Endothelial cell (in vitro differentiated cells): ENCODE measurements around the gene DMD. TPM values are rescaled to one million over a fixed set of nuclear protein-coding genes. Genes with fewer than 3 reads are reported as not detected.

Experiments used
- DNase-seq: peaks from one replicate; pipeline ENCODE4 v3.0.0; 2021; ENCODE audit warnings: low spot score
- H3K27ac Mint-ChIP-seq: one replicate; pipeline ENCODE4 v1.8.0; 2021; ENCODE audit warnings: mixed read lengths, inconsistent platforms; ENCODE audit not compliant: unreplicated experiment
- H3K27me3 Mint-ChIP-seq: one replicate; pipeline ENCODE4 v1.8.0; 2021; ENCODE audit warnings: mild to moderate bottlenecking, moderate library complexity, mixed read lengths, inconsistent platforms; ENCODE audit not compliant: unreplicated experiment
- H3K36me3 Mint-ChIP-seq: one replicate; pipeline ENCODE4 v1.8.0; 2021; ENCODE audit warnings: mild to moderate bottlenecking, low read depth, mixed read lengths, inconsistent platforms; ENCODE audit not compliant: unreplicated experiment
- H3K4me1 Mint-ChIP-seq: one replicate; pipeline ENCODE4 v1.8.0; 2021; ENCODE audit warnings: mild to moderate bottlenecking, mixed read lengths, inconsistent platforms; ENCODE audit not compliant: unreplicated experiment
- H3K4me3 Mint-ChIP-seq: one replicate; pipeline ENCODE4 v1.8.0; 2021; ENCODE audit warnings: mild to moderate bottlenecking, mixed read lengths, inconsistent platforms; ENCODE audit not compliant: unreplicated experiment
- H3K9me3 Mint-ChIP-seq: one replicate; pipeline ENCODE4 v1.8.0; 2021; ENCODE audit warnings: mixed read lengths, inconsistent platforms; ENCODE audit not compliant: unreplicated experiment
- CTCF ChIP-seq: fragments of 200-600 bp; sonication (generic); IDR thresholded peaks from one replicate; pipeline ENCODE4 v1.5.0; 2021; ENCODE audit warnings: antibody characterized with exemption; ENCODE audit not compliant: unreplicated experiment
- total RNA-seq: library from RNA; stranded (reverse); fragmentation: NEBNext Ultra II Directional; extraction: Animal tissue kit (Norgen Biotek cat#: 25700); gene quantifications from one replicate; pipeline ENCODE4 v1.2.1, GENCODE V29; 2021; ENCODE audit not compliant: unreplicated experiment

The DMD gene
- total RNA-seq, 1 donor from 2014 or later = 5.5 TPM

- H3K27ac Mint-ChIP-seq = no peak overlapping the region
- H3K4me1 Mint-ChIP-seq = peaks cover 8% of the 10 kb centered on the region
- H3K27me3 Mint-ChIP-seq = no peaks in the 10 kb centered on the region
- DNase-seq = no peak
- no peak for TF ChIP-seq CTCF
- H3K9me3 Mint-ChIP-seq = no peaks in the 10 kb centered on the region
- no peaks in the 10 kb centered on the region for H3K36me3 Mint-ChIP-seq
- H3K4me3 Mint-ChIP-seq = no peak overlapping the region
These were observed 1200.4 kb downstream of the DMD start for GRCh38 chrX:32010948-32011347.

- DNase-seq = no peak
- no peak for TF ChIP-seq CTCF
- Mint-ChIP-seq H3K36me3 (no peaks in the 10 kb centered on the region), H3K9me3 (no peaks in the 10 kb centered on the region), H3K4me1 (peaks cover 8% of the 10 kb centered on the region), H3K4me3 (no peak overlapping the region), H3K27ac (no peak overlapping the region), H3K27me3 (no peaks in the 10 kb centered on the region)
These were observed 1201.1 kb downstream of the DMD start for GRCh38 chrX:32010212-32010611.

GRCh38 chrX:31993637-31994036 lies 1217.7 kb downstream of the DMD start:
- no peaks in the 10 kb centered on the region for H3K9me3 Mint-ChIP-seq
- no peaks in the 10 kb centered on the region for H3K36me3 Mint-ChIP-seq
- DNase-seq = no peak
- H3K27me3 Mint-ChIP-seq = no peaks in the 10 kb centered on the region
- no peaks in the 10 kb centered on the region for H3K4me1 Mint-ChIP-seq
- no peak overlapping the region for H3K4me3 Mint-ChIP-seq
- H3K27ac Mint-ChIP-seq = no peak overlapping the region
- TF ChIP-seq CTCF = no peak

GRCh38 chrX:31988975-31989374 lies 1222.4 kb downstream of the DMD start:
- Mint-ChIP-seq H3K9me3 (no peaks in the 10 kb centered on the region), H3K27ac (no peak overlapping the region), H3K4me3 (no peak overlapping the region), H3K36me3 (no peaks in the 10 kb centered on the region), H3K4me1 (no peaks in the 10 kb centered on the region), H3K27me3 (no peaks in the 10 kb centered on the region)
- no peak for TF ChIP-seq CTCF
- no peak for DNase-seq

GRCh38 chrX:31981546-31982062 lies 1229.7 kb downstream of the DMD start:
- H3K9me3 Mint-ChIP-seq = no peaks in the 10 kb centered on the region
- no peak overlapping the region for H3K4me3 Mint-ChIP-seq

More at GRCh38 chrX:31981546-31982062, 1229.7 kb downstream of the DMD start:
- Mint-ChIP-seq H3K27ac (no peak overlapping the region), H3K4me1 (no peaks in the 10 kb centered on the region), H3K36me3 (no peaks in the 10 kb centered on the region), H3K27me3 (no peaks in the 10 kb centered on the region)
- no peak for DNase-seq
- TF ChIP-seq CTCF = no peak
